Measurements from ENCODE around the gene RSU1.
"Not testable (repeated sequence)": the region's sequence is repeated elsewhere in the genome, so short reads cannot be mapped to it uniquely, and the experiment has no call there.

Gene RSU1

GRCh38 chr10:16780338-16780880 lies 36.8 kb downstream of the RSU1 start:
- DNase-seq (ENCODE audit: low read depth): no peak

DNA sequence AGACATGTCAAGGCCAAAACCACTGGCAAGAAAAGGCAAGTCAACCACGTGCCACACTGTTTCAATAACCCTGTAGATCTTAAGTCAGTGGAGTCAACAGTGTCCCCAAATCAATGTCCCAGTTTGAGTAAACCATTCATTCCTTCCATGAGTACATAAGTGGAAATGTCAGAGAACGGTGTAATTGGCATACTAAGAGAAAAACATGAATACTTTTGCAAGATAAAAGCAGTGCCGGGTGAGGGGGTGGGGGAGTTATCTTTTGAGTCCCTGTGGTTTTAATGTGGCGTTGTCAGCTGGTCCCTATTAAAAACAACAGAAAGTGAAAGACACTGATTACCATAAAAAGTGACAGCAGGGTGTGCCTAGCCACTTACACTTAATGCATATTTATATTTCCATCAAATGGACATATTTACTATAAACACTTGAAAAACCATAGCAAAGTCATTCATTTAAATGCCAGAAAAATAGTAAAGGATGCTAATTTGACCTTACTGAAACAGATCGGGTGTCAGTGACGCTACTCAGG lies 37.8 kb downstream of the RSU1 start:
- no peak for DNase-seq (ENCODE audit: low read depth)

DNA sequence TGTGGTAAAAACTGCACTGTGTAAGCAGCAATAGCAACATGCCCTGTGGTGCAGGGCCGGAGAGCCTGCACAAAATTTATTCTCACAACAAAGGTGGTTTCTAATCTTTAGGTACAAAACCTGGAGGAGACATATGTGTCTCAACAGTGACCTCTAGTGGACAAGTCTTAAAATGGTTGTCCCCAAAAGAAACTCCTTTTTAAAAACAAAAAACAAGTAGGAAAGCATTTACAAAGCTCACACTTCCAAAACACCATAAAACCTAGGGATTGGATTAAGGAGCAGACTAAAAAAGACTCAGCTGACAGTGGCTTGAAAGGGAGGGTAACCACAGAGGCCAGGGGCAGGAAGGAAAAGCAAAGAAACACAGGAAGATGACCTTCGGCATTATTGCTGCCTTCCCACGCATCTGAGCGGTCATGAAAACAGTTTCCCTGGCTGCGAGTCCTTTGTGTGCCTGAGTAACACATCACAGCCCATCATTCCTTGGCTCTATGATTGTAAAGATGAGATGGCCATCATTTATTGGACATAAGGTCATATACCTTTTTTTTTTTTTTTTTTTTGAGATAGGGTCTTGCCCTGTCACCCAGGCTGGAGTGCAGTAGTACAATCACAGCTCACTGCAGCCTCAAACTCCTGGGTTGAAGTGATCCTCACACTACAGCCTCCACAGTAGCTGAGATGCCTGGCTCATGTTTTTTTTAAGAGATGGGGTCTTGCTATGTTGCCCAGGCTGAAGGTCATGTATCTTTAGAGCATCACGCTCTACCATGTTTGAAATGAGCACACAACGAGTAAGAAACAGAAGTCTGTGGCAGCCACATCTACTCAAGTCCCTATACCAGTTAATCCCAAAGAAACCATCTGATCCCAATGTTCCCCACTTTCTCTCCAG lies 39.5 kb downstream of the RSU1 start:
- DNase-seq (ENCODE audit: low read depth): peak; percentile 45

DNA sequence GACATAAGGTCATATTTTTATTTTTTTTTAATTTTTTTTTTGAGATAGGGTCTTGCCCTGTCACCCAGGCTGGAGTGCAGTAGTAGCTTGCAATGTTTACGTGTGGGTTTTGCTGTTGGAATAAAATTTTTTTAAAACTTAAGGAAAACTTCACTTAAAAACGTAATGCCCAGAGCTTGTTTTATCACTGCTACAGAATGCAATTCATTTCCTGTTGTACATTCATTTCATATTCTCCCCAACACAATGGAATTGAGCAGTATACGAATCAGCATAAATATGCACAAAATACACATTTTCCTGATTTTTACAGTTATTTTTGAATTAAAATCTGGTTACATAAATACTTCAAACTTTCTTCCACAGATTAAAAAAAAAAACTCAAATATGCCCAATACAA lies 40.3 kb downstream of the RSU1 start:
- no peak for DNase-seq (ENCODE audit: low read depth)

GRCh38 chr10:16773334-16773733 lies 43.9 kb downstream of the RSU1 start:
- no peak for DNase-seq (ENCODE audit: low read depth)

DNA sequence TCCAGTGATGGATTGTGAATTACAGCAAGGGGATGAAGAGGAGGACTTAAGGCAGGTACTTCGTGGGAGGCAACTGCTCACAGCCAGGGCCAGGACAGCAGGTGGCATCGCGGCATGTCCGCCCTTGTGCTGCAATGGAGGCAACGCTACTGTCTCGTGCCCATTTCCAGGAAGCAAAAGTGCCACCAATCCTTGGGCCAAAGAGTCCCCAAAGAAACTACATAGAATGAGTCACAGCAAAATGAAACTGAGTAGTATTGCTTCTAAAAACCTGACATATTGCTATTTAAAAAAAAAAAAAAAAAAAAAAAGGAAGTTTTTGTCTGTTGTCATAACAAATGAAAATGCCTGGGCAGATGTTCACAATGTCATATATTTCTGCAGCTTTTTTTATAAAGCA lies 46.6 kb downstream of the RSU1 start:
- no peak for DNase-seq (ENCODE audit: low read depth)

GRCh38 chr10:16770141-16770540 lies 47.1 kb downstream of the RSU1 start:
- DNase-seq (ENCODE audit: low read depth): no peak

DNA sequence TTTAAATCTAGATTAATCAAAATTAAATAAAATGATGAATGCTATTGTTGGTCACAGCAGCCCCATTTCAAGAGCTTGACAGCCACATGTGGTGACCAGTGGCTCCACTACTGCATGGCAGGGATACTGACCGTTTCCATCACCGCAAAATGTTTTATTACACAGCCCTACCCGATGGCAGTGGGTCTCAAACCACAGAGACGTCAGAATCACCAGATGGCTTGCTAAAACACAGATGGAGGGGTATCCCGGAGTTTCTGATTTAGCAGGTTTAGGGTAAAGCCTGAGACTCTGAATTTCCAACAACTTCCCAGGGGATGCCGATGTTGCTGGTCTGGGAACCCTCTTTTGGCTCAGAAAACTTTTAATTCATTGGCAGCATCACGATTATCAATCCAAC lies 47.9 kb downstream of the RSU1 start:
- DNase-seq (ENCODE audit: low read depth): no peak

- DNase-seq (ENCODE audit: low read depth): no peak
Observed at GRCh38 chr10:16768702-16769101, 48.5 kb downstream of the RSU1 start.

DNA sequence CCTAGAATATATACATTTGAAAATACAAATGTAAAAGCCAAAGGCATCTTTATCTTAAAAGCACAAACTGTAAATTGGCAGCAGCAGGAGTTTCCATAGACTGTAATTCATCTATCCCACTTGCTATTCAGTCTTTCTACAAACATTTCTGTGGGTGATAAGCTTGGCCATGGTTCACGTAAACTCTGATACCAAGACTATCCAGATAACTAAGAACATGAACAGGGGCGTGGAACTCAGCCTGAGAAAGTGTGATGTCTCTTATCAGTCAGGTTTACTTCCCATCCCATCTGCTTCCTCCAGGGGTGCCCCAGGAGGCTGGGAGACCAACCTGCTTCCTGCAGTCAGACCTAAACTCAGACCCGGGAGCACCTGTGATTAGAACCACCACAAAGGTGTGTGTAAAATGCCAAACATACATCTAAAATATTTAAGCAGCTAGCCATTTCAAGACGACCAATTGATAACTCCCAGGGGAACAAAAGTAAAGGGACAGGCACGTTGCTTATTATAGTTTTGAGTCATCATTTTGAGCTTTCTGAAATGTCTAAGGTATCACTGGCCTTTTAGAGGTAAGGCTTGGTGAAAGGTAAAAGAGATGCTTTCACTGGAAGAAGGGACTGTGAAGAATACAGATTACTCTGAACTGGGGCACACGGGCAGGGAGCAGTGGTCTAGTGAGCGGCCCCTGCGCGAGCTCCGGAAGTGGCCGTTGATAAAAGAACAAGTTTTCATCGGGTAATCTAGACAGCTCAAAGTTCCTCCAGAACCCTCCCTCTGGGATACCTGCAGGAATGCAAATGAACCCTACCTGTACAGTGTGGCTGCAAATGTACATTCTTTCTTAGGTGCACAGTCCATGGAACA lies 51.5 kb downstream of the RSU1 start:
- no peak for DNase-seq (ENCODE audit: low read depth)

DNA sequence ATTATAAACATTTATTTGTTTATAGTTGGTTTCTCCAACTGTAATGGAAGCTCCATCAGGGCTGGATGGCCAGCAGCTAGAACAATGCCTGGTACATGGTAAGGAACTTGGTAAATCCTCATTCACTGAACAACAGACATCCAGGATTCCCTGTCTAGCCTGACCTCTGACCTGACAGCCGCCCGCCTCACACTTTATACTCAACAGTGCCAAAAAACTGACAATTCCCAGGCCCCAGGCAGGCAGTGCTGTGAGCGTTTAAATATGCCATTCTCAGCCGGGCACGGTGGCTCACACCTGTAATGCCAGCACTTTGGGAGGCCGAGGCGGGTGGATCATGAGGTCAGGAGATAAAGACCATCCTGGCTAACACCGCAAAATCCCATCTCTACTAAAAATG lies 55.9 kb downstream of the RSU1 start:
- DNase-seq (ENCODE audit: low read depth): no peak

DNA sequence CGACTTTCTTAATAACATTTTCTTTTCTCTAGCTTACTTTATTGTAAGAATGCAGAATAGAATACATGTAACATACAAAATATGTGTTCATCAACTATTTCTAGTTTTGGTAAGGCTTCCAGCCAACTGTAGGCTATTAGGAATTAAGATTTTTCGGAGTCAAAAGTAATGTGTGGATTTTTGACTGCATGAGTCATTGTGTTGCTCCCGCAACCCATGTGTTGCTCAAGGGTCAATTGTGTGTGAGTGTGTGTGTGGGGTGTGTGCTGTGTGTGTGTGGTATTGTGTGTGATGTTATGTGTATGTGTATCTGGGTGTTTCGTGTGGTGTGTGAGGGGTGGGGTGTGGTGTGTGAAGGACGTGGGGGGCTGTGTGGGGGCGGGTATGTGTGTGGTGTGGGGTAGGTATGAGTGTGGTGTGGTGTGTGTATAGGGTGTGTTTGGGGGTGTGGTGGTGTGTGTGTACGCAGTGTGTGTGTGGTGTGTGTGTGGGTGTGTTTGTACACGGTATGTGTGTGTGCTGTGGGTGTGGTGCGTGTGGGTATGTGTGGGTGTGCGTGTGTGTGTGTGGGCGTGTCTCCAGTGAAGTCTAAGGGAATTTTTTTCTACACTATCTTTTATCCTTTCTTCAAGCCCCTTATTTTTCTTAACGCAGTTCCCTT lies 60.5 kb downstream of the RSU1 start:
- DNase-seq (ENCODE audit: low read depth): peak; percentile 43

DNA sequence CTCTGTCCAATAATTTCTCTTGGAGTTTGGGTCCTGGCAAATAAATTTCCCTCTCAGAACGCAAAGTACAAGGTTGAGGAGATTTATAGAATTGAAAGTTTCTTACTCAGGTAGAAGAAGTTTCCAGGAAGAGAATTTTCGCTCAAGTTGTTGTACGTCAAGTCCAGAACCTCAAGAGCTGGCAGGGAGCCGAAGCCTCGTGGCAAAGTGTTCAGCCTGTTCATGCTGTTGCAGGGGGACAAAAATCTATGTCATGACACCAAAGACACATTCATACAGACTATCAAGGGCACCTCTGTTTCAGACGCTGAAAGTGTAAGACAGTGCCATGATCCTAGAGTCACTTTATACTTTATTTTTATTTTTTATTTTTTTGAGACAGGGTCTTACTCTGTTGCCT lies 62.5 kb downstream of the RSU1 start:
- no peak for DNase-seq (ENCODE audit: low read depth)

DNA sequence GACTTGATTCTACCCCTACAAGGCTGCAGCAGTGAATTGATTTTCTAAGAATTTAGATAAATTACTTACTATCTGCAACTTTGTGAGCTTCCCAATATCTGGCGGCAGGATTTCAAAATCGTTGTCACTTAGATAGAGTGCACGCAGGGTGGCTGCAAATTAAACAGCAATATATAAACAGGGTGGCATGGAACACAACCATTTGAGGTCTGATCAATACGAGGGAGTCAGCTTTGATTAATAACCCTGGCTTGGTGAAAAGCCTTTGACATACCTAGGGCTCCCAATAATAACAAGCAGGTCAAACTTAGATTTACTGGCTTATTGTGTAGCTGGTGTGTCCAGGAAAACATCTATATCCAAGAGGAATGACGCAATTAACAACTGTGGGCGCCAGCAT lies 64.4 kb downstream of the RSU1 start:
- DNase-seq (ENCODE audit: low read depth): not testable (repeated sequence)

DNA sequence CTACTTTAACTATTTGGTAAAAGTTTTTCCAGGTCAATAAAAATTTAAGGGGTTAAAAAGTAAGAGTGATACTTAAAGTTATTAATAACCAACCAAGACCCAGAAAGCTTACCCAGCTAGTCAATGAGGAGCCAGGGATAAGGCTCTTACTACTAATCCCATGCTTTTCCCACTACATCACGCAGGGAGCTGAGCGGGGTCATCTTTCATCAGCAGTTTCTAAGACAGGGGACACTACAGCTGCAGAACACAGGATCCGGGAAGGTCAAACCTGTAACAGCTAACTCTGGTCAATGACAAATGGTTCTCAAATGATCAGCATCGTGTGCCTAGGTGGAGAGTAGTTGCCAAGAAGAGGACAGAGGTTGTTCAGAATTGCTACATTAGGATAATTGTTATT lies 65.1 kb downstream of the RSU1 start:
- DNase-seq (ENCODE audit: low read depth): no peak

GRCh38 chr10:16751244-16751643 lies 66.0 kb downstream of the RSU1 start:
- no peak for DNase-seq (ENCODE audit: low read depth)

- no peak for DNase-seq (ENCODE audit: low read depth)
Observed at GRCh38 chr10:16750461-16750860, 66.8 kb downstream of the RSU1 start.

DNA sequence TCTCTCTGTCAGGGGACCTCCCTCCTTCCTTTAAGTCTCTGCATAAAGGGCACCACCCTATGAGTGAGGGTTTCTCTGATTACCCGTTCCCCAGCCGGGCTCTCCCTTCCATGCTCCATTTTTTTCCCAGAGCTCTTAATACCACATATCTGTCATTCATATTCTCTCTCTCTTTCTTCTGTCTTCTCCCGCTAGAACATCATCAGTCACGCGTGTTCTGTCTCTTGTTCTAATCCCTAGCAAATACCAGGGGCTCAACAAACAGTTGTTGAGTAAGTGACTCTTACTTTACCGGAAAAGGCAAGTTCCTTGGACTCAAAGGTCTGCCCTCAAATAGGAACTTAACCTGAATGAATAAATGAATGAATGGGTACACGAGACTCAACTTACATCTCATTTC lies 68.5 kb downstream of the RSU1 start:
- no peak for DNase-seq (ENCODE audit: low read depth)

GRCh38 chr10:16746856-16747255 lies 70.4 kb downstream of the RSU1 start:
- DNase-seq (ENCODE audit: low read depth): no peak

- DNase-seq (ENCODE audit: low read depth): no peak
Observed at GRCh38 chr10:16745061-16745460, 72.2 kb downstream of the RSU1 start.

- DNase-seq (ENCODE audit: low read depth): no peak
Observed at GRCh38 chr10:16742165-16742960, 74.9 kb downstream of the RSU1 start.

All from fibroblast of the conjunctiva (primary cell).